Upper lobe of left lung (tissue), 6 donors: ENCODE measurements around the gene CHMP1B. TPM values are rescaled to one million over a fixed set of nuclear protein-coding genes. Genes with fewer than 3 reads are reported as not detected.
A peak's percentile ranks its signal among the peaks of the same experiment; 100 is the strongest.

ENCODE experiments used
- ATAC-seq, 2 donors: fragments of 200-7000 bp; cut with Tn5 transposase; one replicate each; pipeline ENCODE4 v1.9.1; 2022; ENCODE audit warnings: mild to moderate bottlenecking in 2 of 2, moderate library complexity in 2 of 2; ENCODE audit not compliant: low FRiP score in 2 of 2
- DNase-seq, 2 donors: peaks; one replicate each; pipeline ENCODE4 v3.0.0-alpha.2; 2019 to 2020
- H3K27ac ChIP-seq, 4 donors: fragments of 200-600 bp; sonication (generic); one replicate each; pipeline ENCODE4 v1.5.1; 2016 to 2019
- H3K27me3 ChIP-seq, 4 donors: fragments of 200-600 bp; sonication (generic); one replicate each; pipeline ENCODE4 v1.5.1; 2017 to 2019
- H3K36me3 ChIP-seq, 4 donors: fragments of 200-600 bp; sonication (generic); one replicate each; pipeline ENCODE4 v1.5.1; 2016 to 2019
- H3K4me1 ChIP-seq, 4 donors: fragments of 200-600 bp; sonication (generic); one replicate each; pipeline ENCODE4 v1.5.1; 2018 to 2019
- H3K4me3 ChIP-seq, 4 donors: fragments of 200-600 bp; sonication (generic); one replicate each; pipeline ENCODE4 v1.5.1; 2017 to 2019; ENCODE audit warnings: mild to moderate bottlenecking in 2 of 4, moderate library complexity in 1 of 4
- H3K9me3 ChIP-seq, 4 donors: fragments of 200-600 bp; sonication (generic); one replicate each; pipeline ENCODE4 v1.5.1; 2018 to 2019
- EP300 ChIP-seq, 4 donors: sonication (generic); formaldehyde crosslinking; IDR thresholded peaks; one replicate each; pipeline ENCODE4 v1.5.1; 2017; ENCODE audit warnings: antibody characterized with exemption in 4 of 4, control low read depth in 2 of 4
- POLR2A ChIP-seq, 4 donors: fragments of 450-650 bp; IDR thresholded peaks; one replicate each; pipeline ENCODE4 v1.5.1; 2016 to 2017; ENCODE audit warnings: antibody characterized with exemption in 4 of 4, mild to moderate bottlenecking in 2 of 4
- POLR2AphosphoS5 ChIP-seq, 2 donors: sonication (generic); formaldehyde crosslinking; IDR thresholded peaks; one replicate each; pipeline ENCODE4 v1.5.1; 2017; ENCODE audit warnings: antibody characterized with exemption in 2 of 2
- WGBS, 2 donors: methylation state at CpG; one replicate each; pipeline ENCODE4 v1.1.5; 2017 to 2018; 5-methylcytosine and 5-hydroxymethylcytosine counted together
- total RNA-seq, 6 donors: library from RNA; depleted of rRNA in 4 of 6; stranded (reverse); fragments of >200 nt in 4 of 6; gene quantifications; one replicate each; pipeline versions ENCODE4 v1.1.0 to v1.2.1, GENCODE V29; 2016 to 2021
- TF ChIP-seq, protein P1 (sequence below), 6 experiments: fragments of 450-650 bp in 4 of 6; fragments of 200-600 bp in 2 of 6; sonication (generic) in 2 of 6; IDR thresholded peaks; one replicate each; pipeline ENCODE4 v1.5.1; 2016 to 2019; ENCODE audit warnings: antibody characterized with exemption in 6 of 6
- donor health status: DM: no; HTN: no; CAD: no; lungs with moderate emphysema.
- donor health status: DM: no; HTN: yes; CAD: no; lungs with severe emphysema.

CHMP1B gene
- total RNA-seq, 6 donors from 2014 or later: 29.3 to 61.4 (median 50.0) TPM

DNA sequence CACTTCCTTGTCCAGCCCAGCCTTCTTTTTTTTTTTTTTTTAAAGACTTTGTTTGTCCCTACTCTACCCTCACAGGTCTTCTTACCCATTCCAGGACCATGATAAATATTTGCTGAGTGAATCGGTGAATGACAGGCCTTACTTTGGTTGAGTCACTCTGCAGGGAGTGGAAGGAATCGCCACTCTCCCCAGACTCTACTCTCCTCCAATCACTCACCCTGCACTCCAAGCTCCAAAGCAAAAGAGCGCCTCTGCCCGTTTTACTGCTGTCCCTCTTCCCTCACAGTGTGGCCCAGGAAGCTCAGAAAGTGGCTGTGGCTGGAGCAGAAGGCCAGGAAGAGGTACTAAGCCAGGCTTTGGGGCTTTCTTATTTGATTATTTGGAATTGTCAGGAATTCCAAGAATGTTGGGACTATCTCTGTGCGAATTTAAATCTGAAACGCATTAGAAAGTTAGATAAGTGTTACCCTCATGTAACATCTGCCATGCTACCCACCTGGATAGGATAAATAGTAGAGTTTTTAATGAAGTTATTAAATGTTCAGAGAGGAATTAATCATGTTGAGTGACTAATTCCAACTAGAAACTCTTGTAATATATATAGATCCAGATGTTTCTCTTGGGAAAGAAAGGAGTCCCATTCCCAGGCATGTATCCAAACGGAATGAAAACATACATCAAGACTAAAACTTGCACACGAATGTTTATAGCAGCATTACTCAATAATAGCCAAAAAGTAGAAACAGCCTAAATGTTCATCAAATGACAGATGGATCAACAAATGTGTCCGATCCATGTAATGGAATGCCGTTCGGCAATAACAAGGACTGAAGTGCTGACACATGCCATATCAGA is 43.0 kb upstream of the CHMP1B start:
- DNase-seq: no peak

DNA sequence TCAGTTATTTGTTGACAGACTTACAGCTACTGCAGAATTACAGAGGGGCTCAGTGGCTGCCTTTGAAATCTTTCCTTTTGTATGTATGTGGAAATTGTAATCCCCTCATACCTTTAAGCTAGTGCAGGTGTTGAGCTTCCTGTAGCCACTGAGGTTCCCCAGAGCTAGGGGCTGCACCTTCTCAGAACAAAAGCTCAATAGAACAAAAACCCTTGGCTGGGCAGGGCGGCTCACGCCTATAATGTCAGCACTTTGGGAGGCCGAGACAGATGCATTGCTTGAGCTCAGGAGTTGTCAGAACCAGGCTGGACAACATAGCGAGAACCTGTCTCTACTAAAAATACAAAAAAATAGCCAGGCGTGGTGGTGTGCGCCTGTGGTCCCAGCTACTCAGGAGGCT is 41.3 kb upstream of the CHMP1B start:
- H3K9me3 ChIP-seq: no peaks in the 10 kb centered on the region
- H3K27ac ChIP-seq: no peak overlapping the region
- DNase-seq (no peak), ATAC-seq (no peak)
- WGBS, 2 donors: 91 to 93% methylated on average over 5 to 6 of the region's 6 CpGs
- no peaks in the 10 kb centered on the region for H3K4me1 ChIP-seq
- no peak overlapping the region for H3K4me3 ChIP-seq
- no peak for TF ChIP-seq POLR2AphosphoS5 (IDR thresholded peaks at IDR 0.05)
- no peak for TF ChIP-seq EP300 (IDR thresholded peaks at IDR 0.05)
- no peak for TF ChIP-seq POLR2A (IDR thresholded peaks at IDR 0.05)
- TF ChIP-seq, protein P1, sequence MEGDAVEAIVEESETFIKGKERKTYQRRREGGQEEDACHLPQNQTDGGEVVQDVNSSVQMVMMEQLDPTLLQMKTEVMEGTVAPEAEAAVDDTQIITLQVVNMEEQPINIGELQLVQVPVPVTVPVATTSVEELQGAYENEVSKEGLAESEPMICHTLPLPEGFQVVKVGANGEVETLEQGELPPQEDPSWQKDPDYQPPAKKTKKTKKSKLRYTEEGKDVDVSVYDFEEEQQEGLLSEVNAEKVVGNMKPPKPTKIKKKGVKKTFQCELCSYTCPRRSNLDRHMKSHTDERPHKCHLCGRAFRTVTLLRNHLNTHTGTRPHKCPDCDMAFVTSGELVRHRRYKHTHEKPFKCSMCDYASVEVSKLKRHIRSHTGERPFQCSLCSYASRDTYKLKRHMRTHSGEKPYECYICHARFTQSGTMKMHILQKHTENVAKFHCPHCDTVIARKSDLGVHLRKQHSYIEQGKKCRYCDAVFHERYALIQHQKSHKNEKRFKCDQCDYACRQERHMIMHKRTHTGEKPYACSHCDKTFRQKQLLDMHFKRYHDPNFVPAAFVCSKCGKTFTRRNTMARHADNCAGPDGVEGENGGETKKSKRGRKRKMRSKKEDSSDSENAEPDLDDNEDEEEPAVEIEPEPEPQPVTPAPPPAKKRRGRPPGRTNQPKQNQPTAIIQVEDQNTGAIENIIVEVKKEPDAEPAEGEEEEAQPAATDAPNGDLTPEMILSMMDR (IDR thresholded peaks at IDR 0.05): no peak
- no peaks in the 10 kb centered on the region for H3K27me3 ChIP-seq
- H3K36me3 ChIP-seq: no peaks in the 10 kb centered on the region

More for the DNA sequence above, 43.0 kb upstream of the CHMP1B start:
- no peaks in the 10 kb centered on the region for H3K9me3 ChIP-seq
- no peaks in the 10 kb centered on the region for H3K27me3 ChIP-seq
- 64 to 75% methylated on average over 11 of the region's 11 CpGs for WGBS, 2 donors
- no peaks in the 10 kb centered on the region for H3K4me1 ChIP-seq
- no peak for ATAC-seq
- no peak overlapping the region for H3K4me3 ChIP-seq
- H3K27ac ChIP-seq: no peak overlapping the region
- no peaks in the 10 kb centered on the region for H3K36me3 ChIP-seq
- no peak for TF ChIP-seq EP300 (IDR thresholded peaks at IDR 0.05)
- TF ChIP-seq, protein P1 (IDR thresholded peaks at IDR 0.05): no peak
- TF ChIP-seq POLR2AphosphoS5 (IDR thresholded peaks at IDR 0.05): no peak
- no peak for TF ChIP-seq POLR2A (IDR thresholded peaks at IDR 0.05)

DNA sequence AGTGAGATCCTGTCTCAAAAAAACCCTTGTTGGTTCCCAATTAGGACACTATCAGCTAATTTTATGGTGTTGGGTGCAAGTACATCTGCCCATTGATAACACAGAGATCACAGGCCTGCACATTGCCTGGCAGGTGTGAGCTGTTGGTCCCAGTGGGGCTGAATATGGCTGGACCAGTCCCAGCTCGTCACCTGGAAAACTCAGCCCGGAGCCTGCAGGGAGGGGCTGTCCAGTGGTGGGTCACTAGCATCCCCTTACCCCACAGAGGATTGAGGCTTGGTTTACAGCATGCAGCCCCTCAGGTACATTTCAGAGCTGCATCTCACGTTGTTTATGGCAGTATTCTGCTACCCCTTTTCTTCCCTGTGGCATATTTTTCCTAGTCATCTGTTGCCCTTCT is 40.8 kb upstream of the CHMP1B start:
- Histone ChIP-seq H3K4me1 (no peaks in the 10 kb centered on the region), H3K9me3 (no peaks in the 10 kb centered on the region), H3K27me3 (no peaks in the 10 kb centered on the region), H3K4me3 (no peak overlapping the region), H3K36me3 (no peaks in the 10 kb centered on the region), H3K27ac (no peak overlapping the region)
- DNase-seq (no peak), ATAC-seq (peak in 1 of 2 donors; percentile 53)
- no peak for TF ChIP-seq EP300 (IDR thresholded peaks at IDR 0.05)
- TF ChIP-seq POLR2A (IDR thresholded peaks at IDR 0.05): no peak
- no peak for TF ChIP-seq POLR2AphosphoS5 (IDR thresholded peaks at IDR 0.05)
- TF ChIP-seq, protein P1 (IDR thresholded peaks at IDR 0.05): no peak
- WGBS, 2 donors: 80 to 96% methylated on average over 1 to 3 of the region's 3 CpGs

DNA sequence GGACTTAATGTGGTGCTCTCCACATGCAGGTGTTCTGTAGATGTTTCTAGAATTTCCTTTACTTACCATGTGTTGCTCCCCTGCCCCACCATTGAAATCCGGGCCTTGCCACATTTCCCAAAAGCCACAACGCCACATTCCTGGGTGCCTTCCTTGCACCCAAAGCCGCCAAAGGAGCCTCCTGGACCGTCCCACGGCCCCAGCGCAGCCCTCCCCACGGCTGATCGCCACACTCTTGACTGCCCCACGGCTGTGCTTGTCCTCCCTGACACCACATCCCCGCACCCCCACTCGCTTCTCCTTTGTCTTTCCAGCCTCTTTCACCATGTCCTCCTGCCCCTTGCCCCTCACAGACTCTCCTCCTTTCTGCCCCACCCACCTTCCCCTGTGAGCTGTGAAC is 40.2 kb upstream of the CHMP1B start:
- Histone ChIP-seq H3K4me1 (no peaks in the 10 kb centered on the region), H3K36me3 (no peaks in the 10 kb centered on the region), H3K27me3 (no peaks in the 10 kb centered on the region), H3K9me3 (no peaks in the 10 kb centered on the region), H3K4me3 (no peak overlapping the region), H3K27ac (no peak overlapping the region)
- ATAC-seq (no peak), DNase-seq (peak in 1 of 2 donors; percentile 44)
- TF ChIP-seq, protein P1 (IDR thresholded peaks at IDR 0.05): no peak
- TF ChIP-seq POLR2A (IDR thresholded peaks at IDR 0.05): no peak
- TF ChIP-seq POLR2AphosphoS5 (IDR thresholded peaks at IDR 0.05): no peak
- 94% methylated on average over 11 of the region's 11 CpGs for WGBS, 2 donors
